22Rv1 (cell line): Measurements from ENCODE around the gene DSCAM.

Experiments used
- ZFX ChIP-seq: fragments of 450-650 bp; IDR thresholded peaks from 2 replicates; pipeline ENCODE4 v1.6.1; 2017; ENCODE audit warnings: antibody characterized with exemption, borderline replicate concordance
- TF ChIP-seq, protein P1 (sequence below): fragments of 450-650 bp; IDR thresholded peaks from 2 replicates; pipeline ENCODE4 v1.5.1; 2017; ENCODE audit warnings: mild to moderate bottlenecking

- TF ChIP-seq, protein P1, sequence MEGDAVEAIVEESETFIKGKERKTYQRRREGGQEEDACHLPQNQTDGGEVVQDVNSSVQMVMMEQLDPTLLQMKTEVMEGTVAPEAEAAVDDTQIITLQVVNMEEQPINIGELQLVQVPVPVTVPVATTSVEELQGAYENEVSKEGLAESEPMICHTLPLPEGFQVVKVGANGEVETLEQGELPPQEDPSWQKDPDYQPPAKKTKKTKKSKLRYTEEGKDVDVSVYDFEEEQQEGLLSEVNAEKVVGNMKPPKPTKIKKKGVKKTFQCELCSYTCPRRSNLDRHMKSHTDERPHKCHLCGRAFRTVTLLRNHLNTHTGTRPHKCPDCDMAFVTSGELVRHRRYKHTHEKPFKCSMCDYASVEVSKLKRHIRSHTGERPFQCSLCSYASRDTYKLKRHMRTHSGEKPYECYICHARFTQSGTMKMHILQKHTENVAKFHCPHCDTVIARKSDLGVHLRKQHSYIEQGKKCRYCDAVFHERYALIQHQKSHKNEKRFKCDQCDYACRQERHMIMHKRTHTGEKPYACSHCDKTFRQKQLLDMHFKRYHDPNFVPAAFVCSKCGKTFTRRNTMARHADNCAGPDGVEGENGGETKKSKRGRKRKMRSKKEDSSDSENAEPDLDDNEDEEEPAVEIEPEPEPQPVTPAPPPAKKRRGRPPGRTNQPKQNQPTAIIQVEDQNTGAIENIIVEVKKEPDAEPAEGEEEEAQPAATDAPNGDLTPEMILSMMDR, result no peak
- no peak for TF ChIP-seq ZFX
These were observed 466.8 kb downstream of the DSCAM start for GRCh38 chr21:40379881-40380810.
